ENCODE results near the gene HK2. TPM values are rescaled to one million over a fixed set of nuclear protein-coding genes. Genes with fewer than 3 reads are reported as not detected.
"Not testable (repeated sequence)": the region's sequence is repeated elsewhere in the genome, so short reads cannot be mapped to it uniquely, and the experiment has no call there.

HK2 gene
- polyA plus RNA-seq, 2 of the 4 experiments (the other 2 are of a cell fraction) = 0.37 to 1.2 TPM

GRCh38 chr2:74891136-74891764 lies 57.3 kb downstream of the HK2 start:
- Histone ChIP-seq H3K9me3 (no peaks in the 10 kb centered on the region), H3K4me1 (peaks cover 20% of the 10 kb centered on the region; the same call in 2 of the 3 replicates), H3K27ac (no peak overlapping the region), H3K4me3 (no peak overlapping the region), H3K4me2 (no peak overlapping the region)
- 73% methylated on average over 7 of the region's 7 CpGs for WGBS (ENCODE audit: missing lambda C conversion rate)
- ATAC-seq (no peak), DNase-seq (ENCODE audit: low read depth in 1 of 2, low spot score in 1 of 2) (no peak), FAIRE-seq (no peak)
- CTCF ChIA-PET = interaction anchor here (0.9 kb wide), 1 partner anchor 162 kb away, joined by 3 read pairs; no protein-coding TSS in a partner anchor
- TF ChIP-seq NR3C1 (IDR thresholded peaks at IDR 0.05) (no peak), RNF2 (IDR thresholded peaks at IDR 0.05; ENCODE audit: borderline replicate concordance, low read depth) (no peak), EHF (CRISPR knock-in tag; IDR thresholded peaks at IDR 0.05) (no peak), NFE2L2 (conservative IDR thresholded peaks at IDR 0.05; ENCODE audit: low read length) (no peak), EHMT2 (IDR thresholded peaks at IDR 0.05; ENCODE audit: low read depth) (no peak), CHD2 (IDR thresholded peaks at IDR 0.05; ENCODE audit: low read length, partially characterized antibody) (no peak), CEBPB (IDR thresholded peaks at IDR 0.05) (no peak), ESRRA (IDR thresholded peaks at IDR 0.05; ENCODE audit: borderline replicate concordance, low read length) (no peak), TP53 (CRISPR knock-in tag; IDR thresholded peaks at IDR 0.05) (no peak), SREBF2 (IDR thresholded peaks at IDR 0.05) (no peak), HMGXB4 (CRISPR knock-in tag; IDR thresholded peaks at IDR 0.05; ENCODE audit: borderline replicate concordance) (no peak), POLR2A (IDR thresholded peaks at IDR 0.05; ENCODE audit: low read length) (no peak), HDAC2 (IDR thresholded peaks at IDR 0.05) (no peak)
- POLR2A ChIA-PET = no interaction called here

GRCh38 chr2:74891816-74892215 lies 57.9 kb downstream of the HK2 start:
- H3K27ac ChIP-seq; FAIRE-seq; H3K4me2 ChIP-seq; H3K4me3 ChIP-seq; DNase-seq (ENCODE audit: low read depth in 1 of 2, low spot score in 1 of 2); POLR2A ChIA-PET; H3K9me3 ChIP-seq; ATAC-seq: not testable (repeated sequence)
- CTCF ChIA-PET = interaction anchor here (0.9 to 1.3 kb wide), 2 partner anchors 17 to 162 kb away, joined by 3 read pairs; no protein-coding TSS in a partner anchor
- WGBS (ENCODE audit: missing lambda C conversion rate) = 64% methylated on average over 4 of the region's 4 CpGs
- peaks cover 20% of the 10 kb centered on the region; the same call in 2 of the 3 replicates for H3K4me1 ChIP-seq

DNA sequence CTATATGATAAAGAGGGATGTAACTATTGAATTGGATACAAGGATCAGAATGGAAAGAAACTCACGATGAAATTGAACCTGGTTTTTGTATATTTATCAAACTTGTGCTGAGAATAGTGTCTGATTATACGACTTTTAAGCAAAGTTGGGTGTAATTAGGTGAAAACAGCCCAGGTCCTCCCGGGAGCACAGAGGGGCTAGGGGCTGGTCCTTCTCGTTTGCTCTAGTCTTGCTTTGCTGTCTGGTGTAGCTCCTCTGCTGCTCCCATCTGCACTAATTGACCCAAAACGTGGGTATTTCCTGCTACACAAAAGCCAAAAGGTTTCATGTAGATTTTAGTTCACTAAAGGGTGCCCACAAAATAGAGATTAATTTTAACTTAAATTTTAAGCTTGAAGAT lies 58.7 kb downstream of the HK2 start:
- Histone ChIP-seq H3K4me2 (peak overlapping the region; percentile 44; the same call in 2 of the 3 replicates), H3K4me1 (peaks cover 18% of the 10 kb centered on the region; the same call in 2 of the 3 replicates), H3K4me3 (no peak overlapping the region), H3K9me3 (no peaks in the 10 kb centered on the region), H3K27ac (no peak overlapping the region)
- ATAC-seq = no peak
- ChIA-PET CTCF (interaction anchor here (0.6 to 1.3 kb wide), 4 partner anchors 18 to 177 kb away, joined by 3 read pairs; no protein-coding TSS in a partner anchor), POLR2A (no interaction called here)
- 58% methylated on average over 5 of the region's 5 CpGs for WGBS (ENCODE audit: missing lambda C conversion rate)
- FAIRE-seq = no peak
- no peak for DNase-seq (ENCODE audit: low read depth in 1 of 2, low spot score in 1 of 2)
- TF ChIP-seq RFX5 (IDR thresholded peaks at IDR 0.05) = no peak
- TF ChIP-seq HMGXB4 (CRISPR knock-in tag; IDR thresholded peaks at IDR 0.05; ENCODE audit: borderline replicate concordance) = no peak
- no peak for TF ChIP-seq ZSCAN20 (CRISPR knock-in tag; IDR thresholded peaks at IDR 0.05)
- TF ChIP-seq CBX8 (IDR thresholded peaks at IDR 0.05) = no peak
- TF ChIP-seq EHF (CRISPR knock-in tag; IDR thresholded peaks at IDR 0.05) = no peak
- TF ChIP-seq NFE2L2 (conservative IDR thresholded peaks at IDR 0.05; ENCODE audit: low read length) = no peak
- TF ChIP-seq BCL3 (IDR thresholded peaks at IDR 0.05) = no peak
- no peak for TF ChIP-seq PHF8 (IDR thresholded peaks at IDR 0.05; ENCODE audit: borderline replicate concordance, low read depth)
- TF ChIP-seq CHD2 (IDR thresholded peaks at IDR 0.05; ENCODE audit: low read length, partially characterized antibody) = no peak
- no peak for TF ChIP-seq GATA3 (IDR thresholded peaks at IDR 0.05; ENCODE audit: borderline replicate concordance)
- no peak for TF ChIP-seq BHLHE40 (IDR thresholded peaks at IDR 0.05; ENCODE audit: low read depth, low read length)
- no peak for TF ChIP-seq ZC3H11A (IDR thresholded peaks at IDR 0.05)
- TF ChIP-seq ELK1 (IDR thresholded peaks at IDR 0.05; ENCODE audit: low read depth, low read length) = no peak
- no peak for TF ChIP-seq EP300 (IDR thresholded peaks at IDR 0.05)
- no peak for TF ChIP-seq FOSB (CRISPR knock-in tag; IDR thresholded peaks at IDR 0.05)
- no peak for TF ChIP-seq CBX2 (IDR thresholded peaks at IDR 0.05; ENCODE audit: borderline replicate concordance, low read depth)

Measured in A549 (cell line).